GM19452 (cell line): ENCODE data around the gene ZNF14.
"Not testable (repeated sequence)": the region's sequence is repeated elsewhere in the genome, so short reads cannot be mapped to it uniquely, and the experiment has no call there.

ENCODE experiments used
- ATAC-seq: cut with Tn5 transposase; IDR thresholded peaks from one replicate; pipeline ENCODE4 v1.9.1; 2021; ENCODE audit not compliant: unreplicated experiment

The ZNF14 gene

GRCh38 chr19:19732579-19733501, at the start of gene ZNF14:
Gene ZNF14 (minus strand): TSS chr19:19733112. CDS start chr19:19732958, 154 bp downstream.
- ATAC-seq = peak; percentile 98

- ATAC-seq = not testable (repeated sequence)
Observed at GRCh38 chr19:19781791-19782190, 48.9 kb upstream of the ZNF14 start.

DNA sequence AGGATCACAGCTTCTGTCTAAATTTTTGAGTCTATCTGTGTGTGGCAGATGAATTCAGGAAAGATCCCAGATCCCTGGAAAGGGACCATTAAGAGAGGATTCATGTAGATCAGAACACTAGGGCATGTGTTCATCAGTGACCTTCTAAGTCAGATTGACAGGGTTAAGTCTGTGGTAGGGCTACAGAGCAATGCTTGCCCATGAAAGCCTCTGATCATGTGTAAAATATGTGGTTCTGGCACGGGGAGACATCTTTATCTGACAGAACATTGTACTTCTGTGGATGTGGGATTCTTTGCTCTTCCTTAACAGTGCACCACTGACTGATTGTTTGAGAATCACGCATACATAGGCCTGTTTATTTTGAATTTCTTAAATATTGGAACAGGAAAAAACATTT, 45.8 kb upstream of the ZNF14 start:
- ATAC-seq = no peak

DNA sequence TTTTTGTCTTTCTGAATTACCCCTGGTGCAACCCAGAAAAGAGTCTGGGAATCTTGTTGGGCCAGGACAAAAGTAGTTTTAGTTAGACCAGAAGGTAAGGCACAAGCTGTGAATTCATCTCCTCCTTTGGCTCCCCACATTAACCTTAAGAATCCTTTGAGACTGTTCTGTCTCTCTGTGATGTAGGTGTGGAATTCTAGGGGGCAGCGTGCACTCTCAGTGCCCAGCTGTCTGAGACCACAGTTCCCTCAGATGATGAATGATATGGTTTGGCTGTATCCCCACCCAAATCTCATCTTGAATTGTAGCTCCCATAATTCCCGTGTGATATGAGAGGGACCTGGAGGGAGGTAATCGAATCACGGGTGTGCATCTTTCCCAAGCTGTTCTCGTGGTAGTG, 44.8 kb upstream of the ZNF14 start:
- no peak for ATAC-seq

GRCh38 chr19:19776206-19777008, 43.5 kb upstream of the ZNF14 start:
- ATAC-seq = peak; percentile 99

GRCh38 chr19:19775891-19776205, 42.9 kb upstream of the ZNF14 start:
- peak; percentile 15 for ATAC-seq

GRCh38 chr19:19774354-19775033, 41.6 kb upstream of the ZNF14 start:
- no peak for ATAC-seq

DNA sequence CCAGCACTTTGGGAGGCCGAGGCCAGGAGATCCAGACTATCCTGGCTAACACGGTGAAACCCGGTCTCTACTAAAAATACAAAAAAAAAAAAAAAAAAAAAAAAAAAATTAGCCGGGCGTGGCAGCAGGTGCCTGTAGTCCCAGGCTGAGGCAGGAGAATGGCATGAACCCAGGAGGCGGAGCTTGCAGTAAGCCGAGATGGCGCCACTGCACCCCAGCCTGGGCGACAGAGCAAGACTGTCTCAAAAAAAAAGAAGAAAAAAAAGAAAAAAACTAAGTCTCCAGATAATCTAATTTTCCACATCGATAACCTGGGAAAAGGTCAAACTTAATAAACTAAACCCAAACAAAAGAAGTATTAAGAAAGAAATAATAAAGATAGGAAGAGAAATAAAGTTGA, 39.1 kb upstream of the ZNF14 start:
- ATAC-seq = not testable (repeated sequence)

- ATAC-seq = not testable (repeated sequence)
Observed at GRCh38 chr19:19769971-19770370, 37.1 kb upstream of the ZNF14 start.

DNA sequence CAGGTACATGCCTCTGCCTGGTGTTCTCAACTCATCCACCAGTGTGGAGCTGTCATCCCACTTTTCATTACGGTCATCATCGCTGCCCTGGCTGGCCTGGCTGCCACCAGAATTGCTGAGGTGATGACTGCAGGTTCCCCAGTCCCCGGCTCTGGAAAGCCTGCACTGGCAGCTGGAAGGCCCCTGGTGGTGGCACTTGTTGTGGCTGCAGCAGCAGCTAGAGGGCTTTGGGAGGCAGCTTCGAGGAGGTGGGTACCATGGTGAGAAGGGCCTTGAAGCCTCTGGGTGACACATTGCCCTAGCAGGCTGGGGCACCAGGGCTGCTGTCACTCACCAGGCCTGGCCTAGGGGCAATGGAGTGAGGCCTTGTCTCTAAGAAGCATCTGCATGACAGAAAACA, 25.3 kb upstream of the ZNF14 start:
- no peak for ATAC-seq

DNA sequence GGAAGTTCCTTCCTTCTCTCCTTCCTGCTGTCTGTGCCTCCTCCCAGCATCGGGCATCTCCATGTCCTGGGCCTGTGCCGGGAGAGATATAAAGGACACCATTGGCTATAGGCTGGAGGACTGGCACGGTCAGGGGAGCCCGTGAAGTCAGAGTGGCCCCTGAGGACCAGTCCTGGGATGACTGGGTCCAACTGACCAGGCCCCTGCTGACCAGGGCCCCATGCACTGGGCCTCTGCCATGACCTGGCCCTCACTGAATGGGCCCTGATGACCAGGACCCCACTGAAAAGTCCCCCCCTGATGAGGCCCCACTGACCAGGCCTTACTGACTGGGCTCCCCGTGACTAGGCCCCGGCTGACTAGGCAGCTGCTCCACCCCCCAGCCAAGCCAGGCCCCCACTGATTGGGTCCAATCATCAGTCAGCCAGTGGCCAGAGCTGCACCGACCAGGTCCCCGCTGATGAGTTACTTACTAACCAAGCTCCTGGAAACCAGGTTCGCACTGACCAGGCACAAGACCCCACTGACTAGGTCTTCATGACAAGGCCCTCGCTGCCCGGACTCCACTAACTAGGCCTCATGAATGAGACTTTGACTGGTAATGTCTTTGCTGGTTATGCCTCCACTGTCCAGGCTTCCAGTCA, 20.0 kb upstream of the ZNF14 start:
- ATAC-seq = no peak

DNA sequence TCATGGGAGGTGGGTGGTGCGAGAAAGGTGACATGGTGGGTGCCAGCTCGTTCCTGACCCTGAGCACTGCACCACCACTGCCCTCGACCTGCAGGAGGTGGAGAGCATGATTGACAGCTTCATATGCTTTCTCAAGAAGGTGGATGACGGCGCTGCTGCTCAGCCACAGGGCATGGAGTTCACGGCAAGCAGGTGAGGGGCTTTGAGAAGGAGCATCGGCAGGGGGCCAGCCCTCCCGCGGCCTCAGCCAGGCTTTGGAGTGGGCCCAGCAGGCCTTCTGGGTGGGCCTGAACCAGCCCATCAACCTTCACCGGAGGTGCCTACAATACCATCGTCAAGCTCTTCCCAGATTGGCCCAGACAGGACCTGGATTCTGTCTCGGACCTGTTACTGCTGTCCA, 18.9 kb upstream of the ZNF14 start:
- ATAC-seq = no peak

GRCh38 chr19:19750842-19751790, 18.2 kb upstream of the ZNF14 start:
- no peak for ATAC-seq

DNA sequence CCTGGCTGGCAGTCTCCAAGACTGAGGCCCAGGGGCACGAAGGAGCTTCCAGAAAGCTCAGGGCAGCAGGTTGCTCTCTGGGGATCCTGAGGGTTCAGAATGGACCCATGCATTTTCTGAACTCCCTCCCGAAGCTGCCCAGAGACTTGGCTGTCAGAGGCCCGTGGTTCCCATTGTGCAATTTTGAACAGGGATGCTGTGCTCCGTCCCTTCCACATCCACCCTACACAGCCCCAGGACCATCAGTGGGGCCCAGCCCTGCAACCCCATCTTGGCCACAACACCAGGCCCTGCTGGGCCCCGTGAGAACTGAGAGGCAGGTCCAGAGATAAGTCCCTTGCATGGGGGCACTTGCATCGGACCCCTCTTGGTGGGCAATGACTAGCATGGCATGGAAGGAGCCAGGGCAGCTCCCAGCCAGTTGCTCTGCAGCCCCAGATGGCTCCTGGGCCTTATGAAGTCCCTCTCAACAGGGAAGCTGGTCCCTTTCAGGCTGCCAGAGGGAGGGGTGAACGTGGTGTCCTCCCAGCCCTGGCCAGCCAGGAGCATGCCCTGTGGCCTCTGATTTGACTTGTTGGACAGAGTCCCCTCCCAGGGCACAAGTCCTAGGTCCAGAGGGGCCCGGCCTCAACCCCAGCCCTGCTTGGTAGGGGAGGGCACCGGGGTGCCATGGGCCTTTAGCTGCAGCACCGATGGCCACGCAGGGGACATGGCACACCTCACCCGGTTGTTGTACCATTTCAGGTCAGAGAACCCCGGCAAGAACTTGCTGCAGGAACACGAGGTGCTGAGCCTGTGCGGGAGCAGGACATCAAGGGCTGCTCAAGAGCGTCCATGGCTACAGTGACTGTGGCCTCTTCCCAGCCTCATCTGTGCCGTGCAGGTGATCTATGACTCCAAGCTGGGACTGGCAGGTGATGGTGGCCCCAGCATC, 17.3 kb upstream of the ZNF14 start:
- ATAC-seq = no peak

DNA sequence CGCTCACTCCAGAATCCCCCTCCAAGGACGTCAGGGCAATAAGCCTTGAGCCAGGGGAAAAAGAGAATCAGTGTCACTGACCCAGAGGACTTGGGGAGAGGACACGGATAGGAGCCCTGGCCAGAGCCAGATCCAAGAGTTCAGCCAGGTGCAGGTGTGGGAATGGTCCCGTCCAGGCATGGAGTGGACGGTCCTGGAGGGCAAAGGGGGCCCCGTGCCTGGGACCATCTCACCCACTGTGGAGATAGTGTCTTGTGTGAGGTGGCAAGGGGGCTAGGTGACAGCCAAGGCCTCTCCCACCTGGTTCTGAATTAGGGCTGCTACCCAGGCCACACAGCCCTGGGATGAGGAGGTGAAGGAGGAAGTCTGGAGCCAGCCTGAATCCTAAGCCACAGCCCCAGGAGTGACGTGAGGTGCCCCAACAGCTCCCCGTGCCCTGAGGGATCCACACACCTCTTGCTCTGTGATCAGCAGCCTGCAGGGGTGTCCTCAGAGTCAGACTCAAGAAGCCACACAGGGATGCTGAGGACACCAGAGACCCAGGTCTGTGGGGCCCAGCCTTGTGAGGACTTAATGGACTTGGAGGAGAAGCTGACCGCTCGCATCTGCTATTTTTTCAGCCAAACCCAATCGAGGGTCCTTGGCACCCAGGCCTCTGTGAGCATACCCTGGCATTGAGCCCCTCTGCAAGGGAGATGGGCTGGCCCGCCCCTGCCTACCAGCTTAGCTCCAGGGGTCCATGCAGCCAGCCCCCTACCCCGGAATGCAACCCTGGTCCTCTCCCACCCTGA, 16.4 kb upstream of the ZNF14 start:
- no peak for ATAC-seq

GRCh38 chr19:19748249-19748938, 15.5 kb upstream of the ZNF14 start:
- no peak for ATAC-seq
